Myocyte (in vitro differentiated cells): ENCODE measurements around the gene MEFV. TPM values are rescaled to one million over a fixed set of nuclear protein-coding genes. Genes with fewer than 3 reads are reported as not detected.
"Not testable (repeated sequence)": the region's sequence is repeated elsewhere in the genome, so short reads cannot be mapped to it uniquely, and the experiment has no call there.

Experiments
- DNase-seq: peaks from one replicate; pipeline ENCODE4 v3.0.0-alpha.2; 2012; ENCODE audit warnings: low read depth
- total RNA-seq: library from RNA; depleted of rRNA; stranded (reverse); fragments of >200 nt; gene quantifications from 2 replicates; pipeline ENCODE4 v1.2.3, GENCODE V29; 2014

Gene MEFV
- total RNA-seq, 1 donor from 2014 or later, result 0.37 TPM

- not testable (repeated sequence) for DNase-seq
These were observed 14.3 kb upstream of the MEFV start for GRCh38 chr16:3270718-3271117.

DNA sequence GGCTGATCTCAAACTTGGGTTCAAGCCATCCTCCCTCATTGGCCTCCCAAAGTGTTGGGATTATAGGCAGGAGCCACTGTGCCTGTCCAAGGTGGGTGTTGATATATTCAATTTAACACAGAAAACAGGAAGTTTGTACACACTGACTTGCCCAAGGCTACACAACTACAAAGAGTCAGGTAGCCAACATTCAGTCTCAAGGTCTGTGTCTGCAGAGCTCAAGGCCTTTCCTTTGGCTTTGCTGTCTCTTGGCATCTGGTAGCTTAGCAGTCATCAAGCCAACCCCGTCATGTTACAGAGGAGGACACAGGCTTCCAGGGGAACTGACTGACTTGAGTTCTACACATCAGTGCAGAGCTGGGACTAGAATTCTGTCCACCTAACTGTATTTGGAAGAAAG is 11.9 kb upstream of the MEFV start:
- no peak for DNase-seq

DNA sequence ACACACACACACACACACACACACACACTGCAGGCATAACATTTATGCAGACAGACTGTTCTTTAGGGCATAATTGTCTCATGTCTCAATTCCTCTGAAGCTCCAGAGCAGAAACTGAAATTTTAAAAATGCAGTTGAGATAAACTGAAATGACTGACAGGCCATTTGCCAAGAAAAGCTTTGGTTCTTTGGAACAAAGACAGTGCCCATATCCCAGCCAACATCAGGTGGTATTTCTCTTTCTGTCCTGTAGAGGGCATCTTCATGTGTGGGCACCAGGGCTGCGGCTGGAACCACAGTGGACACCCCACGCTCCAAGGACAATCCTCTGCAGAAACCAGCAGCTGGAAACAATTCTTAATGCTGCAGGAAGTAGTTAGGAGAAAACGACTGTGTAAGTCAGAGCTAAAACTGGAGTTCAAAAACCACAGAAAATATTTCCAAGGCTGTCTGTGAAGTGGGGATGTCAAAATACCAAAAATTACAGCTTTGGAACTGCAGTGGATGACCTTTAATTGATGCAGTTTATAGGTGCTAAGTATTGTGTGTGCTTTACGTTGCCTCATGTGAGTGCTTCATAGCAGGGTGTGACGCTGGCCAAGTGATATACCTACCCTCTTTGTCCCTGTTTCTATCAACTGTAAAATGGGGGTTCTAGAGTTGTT is 10.6 kb upstream of the MEFV start:
- DNase-seq, result peak; percentile 55

DNA sequence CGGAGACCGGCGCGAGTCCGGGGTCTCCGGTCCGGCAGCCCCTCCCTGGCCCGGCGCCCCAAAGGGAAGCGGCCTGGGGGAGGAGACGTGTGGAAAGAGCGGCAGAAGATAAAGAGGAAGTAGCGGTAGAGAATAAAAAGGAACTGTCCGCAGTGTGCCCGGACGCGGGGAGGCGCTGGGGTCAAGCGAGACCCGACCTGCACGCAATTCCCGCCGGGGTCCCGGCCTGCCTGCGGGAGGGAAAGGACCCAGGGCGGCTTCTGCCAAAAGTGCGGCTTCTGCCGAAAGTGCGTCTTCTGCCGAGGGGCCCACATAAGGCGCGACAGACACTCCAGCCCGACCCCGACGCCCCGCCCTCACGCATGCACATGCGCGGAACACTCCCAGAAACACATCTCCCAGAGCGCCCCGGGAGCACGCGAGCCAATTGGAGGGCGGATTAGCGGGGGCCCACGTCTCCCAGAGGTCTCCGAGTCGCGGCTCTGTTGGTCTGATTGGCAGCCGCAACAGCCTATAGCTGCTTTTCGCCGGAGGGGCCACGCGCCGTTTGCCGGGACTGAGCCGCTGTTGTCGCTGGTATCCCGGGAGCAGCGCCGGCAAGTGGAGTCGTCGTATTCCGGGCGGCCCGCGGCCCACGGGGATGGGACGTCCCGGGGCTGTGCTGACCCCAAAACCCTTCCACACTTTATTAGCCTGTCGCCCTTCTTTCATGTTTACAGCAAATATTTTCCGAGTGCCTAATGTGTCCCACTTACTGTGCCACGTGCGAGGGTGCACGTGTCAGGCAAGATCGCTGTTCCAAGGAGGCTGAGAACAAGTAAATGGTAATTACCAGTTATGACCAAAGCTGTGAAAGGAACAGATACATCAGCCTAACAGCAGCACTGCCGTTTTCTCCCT is 8.0 kb upstream of the MEFV start:
- DNase-seq, result peak; percentile 99

GRCh38 chr16:3262517-3262916 is 6.1 kb upstream of the MEFV start:
- DNase-seq, result no peak

- DNase-seq, result no peak
These were observed 3.4 kb upstream of the MEFV start for GRCh38 chr16:3259836-3260235.

DNA sequence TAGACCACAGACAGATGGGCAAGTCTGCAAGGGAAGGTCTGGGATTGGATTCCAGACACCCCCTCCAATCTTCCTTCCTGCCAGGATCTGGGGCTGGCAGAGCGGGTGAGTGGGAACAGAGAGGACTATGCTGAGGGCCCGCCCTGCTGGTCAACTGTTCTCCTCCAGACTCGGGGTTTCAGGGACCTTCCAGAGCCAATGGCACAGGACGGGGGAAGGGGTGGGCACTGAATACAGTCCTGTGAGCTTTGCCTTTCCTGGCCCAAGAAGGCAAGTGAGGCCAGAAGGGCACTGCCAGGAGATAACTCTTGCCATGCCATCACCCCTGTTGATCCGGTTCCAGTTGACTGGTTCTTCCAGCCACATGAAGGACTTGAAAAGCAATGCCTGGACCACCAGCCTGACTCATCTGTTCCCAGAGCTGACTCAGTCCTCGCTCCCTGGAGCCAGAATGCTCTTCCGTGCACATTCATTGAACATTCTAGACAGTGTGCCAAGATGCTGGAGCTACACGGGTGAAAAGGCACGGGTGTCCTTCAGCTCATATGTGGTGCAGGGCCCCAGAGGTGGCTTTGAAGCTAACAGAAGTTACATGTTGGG is 533 bp upstream of the MEFV start:
- peak; percentile 19 for DNase-seq

- no peak for DNase-seq
These were observed 2.1 kb downstream of the MEFV start for GRCh38 chr16:3254309-3254708.

GRCh38 chr16:3252967-3253366 is 3.5 kb downstream of the MEFV start:
- no peak for DNase-seq

DNA sequence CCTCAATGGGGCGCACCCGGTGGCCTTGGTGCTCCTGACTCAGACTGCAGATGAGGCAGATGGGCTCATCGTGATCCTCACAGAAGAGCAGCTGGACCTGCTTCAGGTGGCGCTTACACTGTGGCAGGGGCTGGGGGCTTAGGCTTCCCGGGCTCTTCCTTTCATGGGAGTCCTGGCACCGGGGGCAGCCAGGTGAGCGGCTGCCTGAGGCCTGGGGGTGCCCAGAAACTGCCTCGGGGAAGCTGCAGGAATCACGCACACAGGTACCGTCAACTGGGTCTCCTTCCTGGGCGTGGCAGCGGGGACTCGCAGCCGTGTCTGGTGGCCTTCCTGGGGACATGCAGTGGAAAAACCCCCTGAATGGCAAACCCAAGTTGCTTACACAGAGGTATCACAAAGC is 7.0 kb downstream of the MEFV start:
- no peak for DNase-seq

GRCh38 chr16:3249020-3249419 is 7.4 kb downstream of the MEFV start:
- no peak for DNase-seq

DNA sequence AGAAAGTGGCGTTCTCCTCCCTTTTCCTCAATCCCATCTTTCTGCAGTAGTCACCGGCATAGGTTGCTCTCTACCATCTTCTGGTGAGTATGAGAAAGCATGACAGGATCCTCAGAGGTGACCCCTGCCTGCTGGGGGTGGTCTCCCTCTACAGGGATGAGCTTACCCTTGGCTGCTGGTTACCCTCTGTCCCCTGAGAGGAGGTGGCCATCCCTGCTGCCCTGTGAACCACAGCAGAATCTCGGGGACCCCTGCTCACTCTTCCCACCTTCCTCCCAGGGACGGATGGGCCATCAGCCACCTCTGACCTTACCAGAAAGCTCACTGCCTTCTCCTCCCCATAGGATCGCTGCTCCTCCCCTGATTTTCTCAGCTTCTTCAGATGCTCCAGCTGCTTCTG is 7.8 kb downstream of the MEFV start:
- no peak for DNase-seq

DNA sequence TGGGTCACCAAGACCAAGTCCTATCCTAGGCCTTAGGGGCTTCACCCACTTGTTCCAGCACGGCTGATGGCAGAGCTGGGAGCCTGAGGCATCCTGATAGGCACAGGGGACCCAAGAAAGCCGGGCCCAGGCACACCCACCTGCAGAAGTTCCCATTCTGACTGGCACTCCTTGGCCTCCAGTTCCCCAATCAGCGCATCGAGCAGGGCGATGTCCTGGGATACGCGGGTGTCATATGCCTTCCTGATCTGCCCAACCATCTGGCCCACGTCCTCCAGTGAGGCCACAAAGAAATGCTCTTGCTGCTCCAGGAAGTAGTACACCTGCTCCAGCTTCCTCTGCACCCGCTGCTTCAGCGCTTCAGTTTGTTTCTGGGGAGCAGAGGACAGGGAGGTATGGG is 9.6 kb downstream of the MEFV start:
- DNase-seq, result no peak

- DNase-seq, result no peak
These were observed 10.4 kb downstream of the MEFV start for GRCh38 chr16:3246002-3246401.

GRCh38 chr16:3243882-3244281 is 12.6 kb downstream of the MEFV start:
- no peak for DNase-seq

DNA sequence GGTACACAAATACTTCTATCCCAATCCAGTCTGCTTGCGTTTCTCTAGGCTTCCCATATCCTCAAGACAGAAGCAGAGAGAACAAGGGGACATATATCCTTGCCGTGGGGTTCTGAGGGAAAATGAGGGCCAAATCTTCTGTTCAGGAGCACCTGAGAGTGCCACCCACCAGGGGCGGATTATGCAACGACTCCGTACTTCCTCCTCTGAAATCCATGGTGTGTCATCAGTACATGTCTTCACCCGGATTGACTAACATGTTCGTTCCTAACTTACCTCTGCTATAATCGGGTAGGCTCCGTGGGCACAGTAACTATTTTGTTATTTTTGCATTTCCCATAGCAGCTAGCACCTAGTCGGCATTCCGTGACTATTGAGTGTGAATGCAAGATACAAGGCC is 13.7 kb downstream of the MEFV start:
- DNase-seq, result no peak

DNA sequence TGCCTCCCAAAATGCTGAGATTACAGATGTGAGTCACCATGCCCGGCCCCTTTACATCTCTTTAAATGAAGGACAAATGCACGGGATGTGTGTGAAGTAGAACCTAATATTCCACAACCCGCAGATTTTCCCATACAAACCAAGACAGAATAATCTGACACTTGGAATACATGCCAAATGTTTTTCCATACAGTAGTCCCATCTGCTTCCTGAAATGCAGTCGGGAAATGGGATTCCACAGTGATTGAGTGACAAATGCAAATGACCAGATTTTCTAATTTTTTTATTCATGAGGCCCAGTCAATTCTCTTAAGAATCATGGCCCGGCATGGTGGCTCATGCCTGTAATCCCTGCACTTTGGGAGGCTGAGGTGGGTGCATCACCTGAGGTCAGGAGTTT is 14.7 kb downstream of the MEFV start:
- no peak for DNase-seq

DNA sequence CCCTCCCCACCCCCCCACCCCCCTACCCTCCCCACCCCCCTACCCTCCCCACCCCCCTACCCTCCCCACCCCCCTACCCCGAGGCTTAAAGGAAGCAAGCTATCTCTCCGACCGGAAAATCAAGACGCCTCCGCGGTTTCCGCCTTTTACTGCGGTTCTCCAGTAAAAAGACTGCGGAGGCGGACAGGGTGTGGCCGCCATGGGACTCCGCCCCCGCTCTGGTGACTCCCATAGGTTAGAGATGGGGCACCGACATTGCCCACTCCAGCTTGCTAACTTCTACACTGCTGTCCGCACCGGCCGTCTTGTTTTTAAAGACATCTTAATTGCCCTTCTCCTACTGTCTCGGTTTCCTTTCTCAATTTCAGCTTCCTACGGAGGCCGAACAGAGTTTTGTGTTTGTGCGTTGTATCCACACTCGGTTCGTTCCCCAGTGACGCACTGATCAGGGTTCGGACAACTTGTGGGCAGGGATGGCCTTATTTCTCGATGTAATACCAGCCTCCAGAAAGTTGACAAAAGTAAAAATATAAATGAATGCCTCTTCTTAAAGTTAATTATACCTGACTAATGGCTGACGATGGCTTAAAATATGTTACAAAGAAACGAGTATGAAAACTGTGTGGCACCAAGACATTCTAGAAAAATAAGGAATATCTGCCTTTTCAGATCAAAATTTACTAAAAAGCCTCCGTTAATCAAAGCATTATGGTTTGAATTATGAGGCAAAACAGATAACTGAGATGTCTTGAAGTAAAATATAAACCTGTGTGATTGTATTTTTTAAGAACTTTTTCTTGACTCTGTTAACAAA is 20.4 kb downstream of the MEFV start:
- DNase-seq, result no peak

GRCh38 chr16:3234857-3235561 is 21.4 kb downstream of the MEFV start, which contains the start of gene ZNF200:
Gene ZNF200 (minus strand): TSS chr16:3235158. CDS start chr16:3233755, 1,403 bp downstream.
- DNase-seq, result peak; percentile 97

GRCh38 chr16:3234543-3234856 is 21.9 kb downstream of the MEFV start:
- DNase-seq, result no peak
